ENCODE results near the gene USP38.
"Not testable (repeated sequence)": the region's sequence is repeated elsewhere in the genome, so short reads cannot be mapped to it uniquely, and the experiment has no call there.

Gene USP38, protein sequence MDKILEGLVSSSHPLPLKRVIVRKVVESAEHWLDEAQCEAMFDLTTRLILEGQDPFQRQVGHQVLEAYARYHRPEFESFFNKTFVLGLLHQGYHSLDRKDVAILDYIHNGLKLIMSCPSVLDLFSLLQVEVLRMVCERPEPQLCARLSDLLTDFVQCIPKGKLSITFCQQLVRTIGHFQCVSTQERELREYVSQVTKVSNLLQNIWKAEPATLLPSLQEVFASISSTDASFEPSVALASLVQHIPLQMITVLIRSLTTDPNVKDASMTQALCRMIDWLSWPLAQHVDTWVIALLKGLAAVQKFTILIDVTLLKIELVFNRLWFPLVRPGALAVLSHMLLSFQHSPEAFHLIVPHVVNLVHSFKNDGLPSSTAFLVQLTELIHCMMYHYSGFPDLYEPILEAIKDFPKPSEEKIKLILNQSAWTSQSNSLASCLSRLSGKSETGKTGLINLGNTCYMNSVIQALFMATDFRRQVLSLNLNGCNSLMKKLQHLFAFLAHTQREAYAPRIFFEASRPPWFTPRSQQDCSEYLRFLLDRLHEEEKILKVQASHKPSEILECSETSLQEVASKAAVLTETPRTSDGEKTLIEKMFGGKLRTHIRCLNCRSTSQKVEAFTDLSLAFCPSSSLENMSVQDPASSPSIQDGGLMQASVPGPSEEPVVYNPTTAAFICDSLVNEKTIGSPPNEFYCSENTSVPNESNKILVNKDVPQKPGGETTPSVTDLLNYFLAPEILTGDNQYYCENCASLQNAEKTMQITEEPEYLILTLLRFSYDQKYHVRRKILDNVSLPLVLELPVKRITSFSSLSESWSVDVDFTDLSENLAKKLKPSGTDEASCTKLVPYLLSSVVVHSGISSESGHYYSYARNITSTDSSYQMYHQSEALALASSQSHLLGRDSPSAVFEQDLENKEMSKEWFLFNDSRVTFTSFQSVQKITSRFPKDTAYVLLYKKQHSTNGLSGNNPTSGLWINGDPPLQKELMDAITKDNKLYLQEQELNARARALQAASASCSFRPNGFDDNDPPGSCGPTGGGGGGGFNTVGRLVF

DNA sequence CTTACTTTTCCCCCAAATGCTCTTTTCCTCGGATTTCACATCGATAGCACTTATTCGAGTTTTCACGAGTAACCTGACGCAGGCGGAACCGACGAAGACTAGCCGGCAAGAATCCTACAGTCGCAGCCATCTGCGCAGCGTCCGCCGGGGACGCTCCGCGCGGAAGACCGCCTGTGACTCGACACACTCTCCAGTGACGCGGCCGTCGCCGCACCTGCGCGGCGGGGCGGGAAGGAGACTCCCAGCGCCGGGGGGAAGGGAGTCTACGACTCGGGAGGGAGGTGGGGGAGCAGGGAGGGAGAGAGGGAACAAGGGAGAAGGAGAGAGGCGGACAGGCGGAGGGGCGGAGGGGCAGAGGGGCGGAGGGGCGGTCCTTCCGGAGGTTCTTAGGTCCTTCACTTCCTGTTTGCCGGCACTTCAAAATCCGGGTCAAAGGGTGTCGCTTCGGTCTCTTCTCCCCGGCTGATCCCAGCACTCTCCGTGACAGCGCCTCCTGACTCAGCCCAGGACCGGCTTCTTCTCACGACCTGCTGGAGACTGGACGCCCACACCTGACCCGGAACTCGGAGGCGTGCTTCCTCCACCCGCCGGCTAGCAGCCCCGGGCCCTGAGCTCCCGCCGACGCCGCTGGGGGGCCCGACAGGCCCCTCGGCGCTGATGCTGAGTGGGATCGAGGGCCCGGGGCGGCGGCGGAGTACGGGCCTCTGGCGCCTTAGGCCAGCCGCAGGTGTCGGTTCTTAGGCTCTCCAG, at the start of gene USP38:
Gene USP38, plus strand, starts transcription at position 415 of the 750 bp plus-strand sequence. CDS start 534 bp downstream, outside the sequence.
- DNase-seq (ENCODE audit: low read depth in 4 of 4, low spot score in 1 of 4), result peak; percentile 68 to 84 (median 74)

DNA sequence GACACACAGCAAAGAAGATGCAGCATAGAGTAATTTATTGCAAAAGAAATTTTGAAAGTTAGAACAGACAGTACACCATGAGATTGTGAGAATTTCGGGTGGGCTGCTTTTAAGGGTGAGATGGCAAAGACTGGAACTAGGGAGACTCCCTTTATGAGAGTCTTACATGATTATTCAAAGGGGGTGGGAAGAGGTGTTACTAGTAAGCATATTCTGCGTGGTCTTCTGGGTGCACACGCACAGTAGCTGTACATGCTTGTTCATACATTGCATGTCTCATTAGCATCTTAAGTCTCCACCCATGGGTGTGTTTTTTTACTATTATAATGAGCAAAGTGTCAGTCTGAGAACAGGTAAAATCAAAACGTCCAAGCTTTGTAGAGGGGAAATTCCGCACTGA, 49.4 kb upstream of the USP38 start:
- DNase-seq (ENCODE audit: low read depth in 4 of 4, low spot score in 1 of 4), result no peak

DNA sequence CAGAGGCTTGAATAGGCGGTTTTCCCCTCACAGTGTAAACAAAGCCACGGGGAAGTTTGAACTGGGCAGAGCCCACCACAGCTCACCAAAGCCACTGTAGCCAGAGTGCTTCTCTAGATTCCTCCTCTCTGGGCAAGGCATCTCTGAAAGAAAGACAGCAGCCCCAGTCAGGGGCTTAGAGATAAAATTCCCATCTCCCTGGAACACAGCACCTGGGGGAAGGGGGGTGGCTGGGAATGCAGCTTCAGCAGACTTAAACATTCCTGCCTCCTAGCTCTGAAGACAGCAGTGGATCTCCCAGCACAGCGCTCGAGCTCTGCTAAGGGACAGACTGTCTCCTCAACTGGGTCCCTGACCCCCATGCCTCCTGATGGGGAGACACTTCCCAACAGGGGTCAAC, 44.0 kb upstream of the USP38 start:
- DNase-seq (ENCODE audit: low read depth in 4 of 4, low spot score in 1 of 4), result no peak

DNA sequence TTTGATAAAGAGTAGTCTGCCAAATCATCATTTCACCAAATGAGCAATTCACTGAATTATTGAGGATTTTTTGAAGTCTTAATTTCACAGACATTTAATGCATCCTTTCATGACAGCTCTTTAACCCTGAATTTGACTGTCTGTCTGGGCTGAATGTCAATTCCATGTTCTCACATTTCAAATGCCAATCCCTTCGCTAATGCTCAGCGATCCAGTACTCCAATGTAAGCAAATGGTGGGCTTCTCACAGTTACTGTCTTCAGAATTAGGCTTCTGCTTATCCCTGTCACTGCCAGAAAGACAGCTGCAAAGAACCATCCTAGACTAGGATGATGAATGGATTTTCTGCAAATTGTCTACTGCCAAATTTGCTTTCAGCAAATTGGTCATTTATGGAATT, 36.2 kb upstream of the USP38 start:
- no peak for DNase-seq (ENCODE audit: low read depth in 4 of 4, low spot score in 1 of 4)

DNA sequence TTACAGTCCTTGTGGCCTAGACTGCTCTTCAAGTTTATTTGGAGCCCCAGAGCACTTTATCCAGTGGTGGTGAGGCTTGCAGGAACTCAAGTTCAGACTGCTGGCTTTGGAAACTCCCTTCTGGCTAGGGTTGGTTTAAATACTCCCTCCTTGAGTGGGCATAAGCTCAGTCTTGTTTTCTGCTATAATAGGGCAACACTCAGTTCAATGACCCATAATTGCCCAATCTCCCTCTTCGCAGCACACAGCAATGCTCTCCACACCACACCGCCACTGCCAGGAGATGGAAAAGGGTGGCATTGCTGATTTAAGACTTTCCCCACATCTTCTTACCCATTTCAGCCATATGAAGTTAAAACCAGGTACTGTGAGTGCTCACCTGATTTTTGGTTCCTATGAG, 27.9 kb upstream of the USP38 start:
- DNase-seq (ENCODE audit: low read depth in 4 of 4, low spot score in 1 of 4), result no peak

DNA sequence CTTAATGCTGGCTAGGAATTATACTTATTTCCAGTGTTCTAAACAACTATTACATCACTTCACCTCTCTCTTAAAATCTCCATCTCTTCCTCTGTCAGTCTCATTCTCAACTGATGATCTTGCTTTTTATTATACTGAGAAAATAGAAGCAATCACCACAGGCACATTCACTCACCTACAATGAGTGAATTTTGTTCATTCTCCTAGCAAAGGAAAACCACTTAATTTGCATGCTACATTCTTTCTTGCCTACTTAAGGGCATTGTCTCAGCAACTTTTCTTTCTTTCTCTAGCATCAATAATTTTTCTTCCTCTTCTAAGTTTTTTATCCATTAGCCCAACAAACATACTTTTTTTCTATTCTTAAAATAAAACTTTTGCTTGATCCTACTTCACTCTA, 21.1 kb upstream of the USP38 start:
- no peak for DNase-seq (ENCODE audit: low read depth in 4 of 4, low spot score in 1 of 4)

DNA sequence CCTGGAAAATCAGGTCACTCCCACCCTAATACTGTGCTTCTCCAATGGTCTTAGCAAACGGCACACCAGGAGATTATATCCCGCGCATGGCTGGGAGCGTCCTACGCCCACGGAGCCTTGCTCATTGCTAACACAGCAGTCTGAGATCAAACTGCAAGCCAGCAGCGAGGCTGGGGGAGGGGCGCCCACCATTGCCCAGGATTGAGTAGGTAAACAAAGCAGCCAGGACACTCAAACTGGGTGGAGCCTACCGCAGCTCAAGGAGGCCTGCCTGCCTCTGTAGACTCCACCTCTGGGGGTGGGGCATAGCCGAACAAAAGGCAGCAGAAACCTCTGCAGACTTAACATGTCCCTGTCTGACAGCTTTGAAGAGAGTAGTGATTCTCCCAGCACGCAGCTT, 18.0 kb upstream of the USP38 start:
- DNase-seq (ENCODE audit: low read depth in 4 of 4, low spot score in 1 of 4), result not testable (repeated sequence)

DNA sequence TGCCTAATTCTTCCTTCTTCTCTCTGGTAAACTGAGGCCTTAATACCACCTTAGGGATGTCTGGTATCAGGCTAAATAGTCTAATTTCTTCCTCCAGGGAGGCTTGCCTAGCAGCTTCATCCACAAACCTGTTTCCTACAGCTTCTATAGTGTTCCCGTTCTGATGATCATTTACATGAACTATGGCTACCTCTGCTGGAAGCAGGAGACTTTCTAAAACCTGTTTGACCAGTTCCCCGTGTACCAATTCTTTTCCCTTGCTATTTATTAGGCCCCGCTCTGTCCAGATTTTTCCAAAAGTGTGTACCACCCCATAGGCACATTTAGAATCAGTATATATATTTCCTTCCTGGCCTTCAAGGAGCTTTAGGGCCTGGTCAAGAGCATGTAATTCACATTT, 5.8 kb upstream of the USP38 start:
- DNase-seq (ENCODE audit: low read depth in 4 of 4, low spot score in 1 of 4), result no peak

DNA sequence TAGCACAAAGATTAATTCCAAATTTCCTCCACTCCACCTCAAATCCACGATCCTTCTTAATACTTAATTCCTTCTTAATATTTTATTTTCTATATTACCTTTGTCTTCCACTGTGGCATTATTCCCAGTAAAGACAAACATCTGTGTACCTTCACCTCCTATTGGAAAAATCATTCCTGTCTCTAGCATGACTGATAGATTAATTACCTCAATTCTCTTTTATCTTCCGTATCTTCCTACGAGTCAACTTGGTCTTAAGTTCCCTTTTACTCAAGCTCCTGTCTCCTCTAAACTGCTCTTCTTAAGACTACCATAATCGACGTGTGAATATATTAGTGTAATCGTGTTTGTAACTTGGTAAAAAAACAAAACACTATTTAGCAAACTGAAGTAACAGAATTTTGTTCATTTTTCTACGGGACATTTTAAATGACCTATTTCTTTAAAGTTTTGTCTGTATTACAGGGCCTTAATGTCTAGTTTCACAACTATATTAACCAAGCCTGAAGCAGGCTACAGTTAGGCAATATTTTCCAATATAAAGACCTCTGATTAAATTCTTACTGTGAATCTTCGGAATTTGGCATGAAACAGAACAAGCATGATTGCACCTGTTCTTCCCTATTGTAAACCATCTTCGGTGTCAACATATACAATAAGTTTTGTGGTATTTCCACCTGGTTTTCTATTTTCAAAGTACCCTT, 1.1 kb upstream of the USP38 start:
- DNase-seq (ENCODE audit: low read depth in 4 of 4, low spot score in 1 of 4), result no peak

DNA sequence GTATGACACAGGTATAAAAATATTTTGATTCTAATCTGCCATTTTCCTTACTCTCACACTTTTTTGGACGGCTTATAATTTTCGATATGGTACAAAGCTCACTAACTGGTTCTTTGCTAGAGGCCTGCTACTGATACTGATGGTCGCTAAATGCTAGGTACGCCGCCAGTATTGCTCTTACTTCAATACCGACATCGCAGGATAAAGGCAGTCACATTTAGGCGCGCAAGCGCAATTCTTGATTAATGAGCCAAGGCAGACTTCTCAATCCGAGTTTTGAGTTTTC, 557 bp upstream of the USP38 start:
- DNase-seq (ENCODE audit: low read depth in 4 of 4, low spot score in 1 of 4), result no peak

DNA sequence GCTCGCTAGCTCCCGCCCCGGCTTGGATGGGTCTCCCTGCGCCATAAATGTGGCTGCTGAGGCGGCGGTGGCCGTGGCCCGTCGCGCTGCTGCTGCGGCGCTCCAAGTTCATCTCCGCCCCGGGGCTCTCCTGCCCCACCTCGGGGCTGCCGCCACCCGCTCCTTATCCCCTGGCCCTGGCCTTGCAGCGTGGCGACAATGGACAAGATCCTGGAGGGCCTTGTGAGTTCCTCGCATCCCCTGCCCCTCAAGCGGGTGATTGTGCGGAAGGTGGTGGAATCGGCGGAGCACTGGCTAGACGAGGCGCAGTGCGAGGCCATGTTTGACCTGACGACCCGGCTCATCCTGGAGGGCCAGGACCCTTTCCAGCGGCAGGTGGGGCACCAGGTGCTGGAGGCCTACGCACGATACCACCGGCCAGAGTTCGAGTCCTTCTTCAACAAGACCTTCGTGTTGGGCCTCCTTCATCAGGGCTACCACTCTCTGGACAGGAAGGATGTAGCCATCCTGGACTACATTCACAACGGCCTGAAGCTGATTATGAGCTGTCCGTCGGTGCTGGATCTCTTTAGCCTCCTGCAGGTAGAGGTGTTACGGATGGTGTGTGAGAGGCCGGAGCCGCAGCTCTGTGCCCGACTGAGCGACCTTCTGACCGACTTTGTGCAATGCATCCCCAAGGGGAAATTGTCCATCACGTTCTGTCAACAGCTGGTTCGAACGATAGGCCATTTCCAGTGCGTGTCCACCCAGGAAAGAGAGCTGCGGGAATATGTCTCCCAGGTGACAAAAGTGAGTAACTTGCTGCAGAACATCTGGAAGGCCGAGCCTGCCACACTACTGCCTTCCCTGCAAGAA, 763 bp downstream of the USP38 start:
- peak in 2 of 4 experiments; percentile 2 to 7 for DNase-seq (ENCODE audit: low read depth in 4 of 4, low spot score in 1 of 4)

DNA sequence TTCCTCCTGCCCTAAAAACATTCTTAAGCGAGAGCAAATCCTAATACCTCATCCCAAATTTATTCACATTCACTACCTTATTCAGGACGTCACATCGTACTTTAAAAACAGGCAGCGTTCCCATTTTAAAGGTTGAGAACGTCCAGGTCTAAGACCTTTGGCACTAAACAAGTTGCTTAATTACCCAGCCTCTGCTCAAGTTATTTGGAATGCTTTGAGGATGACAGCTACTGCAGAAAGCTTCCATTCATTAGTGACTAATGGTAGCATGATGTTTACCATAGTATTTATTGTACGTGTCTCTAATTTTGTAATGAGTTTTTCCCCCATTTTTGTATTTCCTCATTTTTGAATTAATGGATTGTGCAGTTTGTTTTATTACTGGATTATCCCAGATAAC, 1.5 kb downstream of the USP38 start:
- DNase-seq (ENCODE audit: low read depth in 4 of 4, low spot score in 1 of 4), result no peak

DNA sequence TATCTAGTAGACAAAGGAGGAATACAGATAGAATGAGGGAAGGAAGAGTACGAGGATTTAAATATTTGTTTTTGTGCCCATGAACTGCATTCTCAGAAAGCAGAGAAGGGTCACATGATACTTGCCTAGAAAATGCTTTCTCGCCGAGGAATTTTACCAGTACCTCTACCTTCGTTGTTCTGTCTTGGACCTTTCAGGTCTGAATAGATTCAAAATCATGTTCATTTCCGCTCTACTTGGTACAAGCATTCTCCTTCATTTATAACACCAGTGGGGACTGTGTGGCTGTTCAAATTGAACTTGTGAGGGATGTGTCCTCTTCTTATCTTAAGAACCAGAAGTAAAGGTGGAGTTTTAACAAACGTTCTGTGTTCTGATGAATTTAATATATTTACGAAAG, 1.9 kb downstream of the USP38 start:
- DNase-seq (ENCODE audit: low read depth in 4 of 4, low spot score in 1 of 4), result no peak

DNA sequence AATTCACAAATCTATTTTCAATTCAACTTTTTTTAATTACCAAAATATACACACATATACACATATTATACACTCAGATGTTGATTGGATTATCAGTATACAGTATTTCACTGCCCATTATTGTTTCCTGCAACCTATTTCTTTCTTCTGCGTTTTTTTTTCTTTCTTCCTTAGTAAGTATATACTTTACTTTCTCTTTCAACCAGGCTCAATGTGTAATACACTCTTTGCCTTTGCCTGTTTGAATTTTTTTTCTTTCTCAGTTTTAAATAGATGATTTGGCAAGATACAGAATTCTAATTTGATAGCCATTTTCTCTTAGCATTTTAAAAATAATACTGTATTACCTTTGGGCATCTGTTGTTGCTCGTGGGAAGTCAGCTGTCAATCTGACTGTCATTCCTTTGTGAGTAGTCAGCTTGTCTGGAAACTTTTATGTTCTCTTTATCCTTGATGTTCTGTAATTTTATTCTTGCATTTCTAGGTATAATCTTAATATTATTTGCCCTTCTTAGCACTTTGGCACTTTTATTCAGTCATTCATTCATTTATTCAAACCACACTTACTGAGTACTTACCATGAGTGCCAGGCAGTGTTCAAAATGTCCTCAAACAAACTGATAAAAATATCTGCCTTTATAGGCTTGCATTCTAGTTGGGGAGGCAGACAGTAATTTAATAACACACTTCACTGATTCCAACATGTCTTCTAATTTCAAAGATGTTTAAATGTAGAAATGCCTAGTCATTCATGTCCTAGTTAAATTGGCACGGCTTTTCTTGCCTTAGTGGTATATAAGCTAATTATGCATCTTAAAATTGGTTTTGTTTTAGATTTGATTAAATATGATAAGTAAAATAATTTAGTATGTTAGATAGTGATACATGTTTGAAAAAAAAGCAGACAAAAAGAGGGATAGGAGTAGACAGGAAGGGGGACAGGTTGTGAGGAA, 3.7 kb downstream of the USP38 start:
- DNase-seq (ENCODE audit: low read depth in 4 of 4, low spot score in 1 of 4), result no peak

DNA sequence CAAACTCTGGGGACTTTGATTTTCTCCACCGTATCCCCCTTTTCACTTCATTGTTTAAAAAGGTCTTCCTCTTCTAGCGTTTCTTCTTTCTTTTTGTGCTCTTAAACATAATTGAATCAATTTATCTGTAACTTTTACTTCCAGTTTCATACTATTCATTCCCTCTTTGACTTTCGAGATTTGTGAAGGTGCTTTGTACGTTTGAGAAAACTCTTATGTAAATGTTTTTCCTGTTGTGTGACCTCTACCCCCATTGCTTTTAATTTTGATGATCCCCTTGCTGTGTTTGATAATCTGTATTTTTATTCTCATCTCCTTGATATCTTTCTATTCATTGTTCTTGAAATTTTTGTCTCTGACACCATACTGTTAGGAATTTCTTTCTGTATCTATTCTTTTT, 4.8 kb downstream of the USP38 start:
- no peak for DNase-seq (ENCODE audit: low read depth in 4 of 4, low spot score in 1 of 4)

DNA sequence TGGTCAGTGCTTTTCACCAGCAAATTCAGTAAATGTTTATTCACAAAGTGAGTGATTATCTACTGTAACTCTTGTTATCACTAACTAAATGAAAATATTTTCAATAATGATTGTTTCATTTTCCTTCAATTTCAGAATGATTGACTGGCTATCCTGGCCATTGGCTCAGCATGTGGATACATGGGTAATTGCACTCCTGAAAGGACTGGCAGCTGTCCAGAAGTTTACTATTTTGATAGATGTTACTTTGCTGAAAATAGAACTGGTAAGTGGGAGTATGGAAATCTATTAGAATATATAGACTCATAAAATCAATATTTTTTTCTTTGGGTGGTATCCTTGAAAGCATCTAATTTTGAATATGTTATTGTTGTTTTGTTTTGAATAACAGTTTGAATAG, 10.9 kb downstream of the USP38 start:
- DNase-seq (ENCODE audit: low read depth in 4 of 4, low spot score in 1 of 4), result no peak

DNA sequence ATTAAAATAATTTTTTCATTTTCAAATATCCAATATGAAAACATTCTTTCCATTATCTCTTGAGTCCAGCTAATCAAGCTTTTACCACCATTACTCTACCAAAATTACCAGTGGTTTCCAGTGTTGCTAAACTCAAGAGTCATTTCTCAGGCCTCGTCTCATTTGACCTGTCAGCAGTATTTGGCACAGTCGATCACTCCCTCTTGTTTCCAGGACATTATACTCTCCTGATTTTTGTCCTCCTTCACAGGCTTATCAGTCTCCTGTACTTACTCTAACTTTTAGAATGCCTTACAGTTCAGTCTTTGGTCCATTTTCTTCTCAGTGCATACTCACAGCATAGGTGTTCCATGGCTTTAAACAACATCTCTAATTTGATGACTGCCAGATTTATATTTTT, 11.6 kb downstream of the USP38 start:
- no peak for DNase-seq (ENCODE audit: low read depth in 4 of 4, low spot score in 1 of 4)

DNA sequence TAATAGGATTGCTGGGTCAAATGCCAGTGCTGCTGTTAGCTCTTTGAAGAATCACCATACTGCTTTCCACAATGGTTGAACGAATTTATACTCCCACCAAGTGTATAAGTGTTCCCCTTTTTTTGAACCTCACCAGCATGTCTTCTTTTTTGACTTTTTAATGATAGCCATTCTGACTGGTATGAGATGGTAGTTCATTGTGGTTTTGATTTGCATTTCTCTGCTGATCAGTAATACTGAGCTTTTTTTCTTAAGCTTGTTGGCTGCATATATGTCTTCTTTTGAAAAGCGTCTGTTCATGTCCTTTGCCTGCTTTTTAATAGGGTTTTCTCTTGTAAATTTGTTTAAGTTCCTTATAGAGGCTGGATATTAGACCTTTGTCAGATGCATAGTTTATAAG, 14.8 kb downstream of the USP38 start:
- DNase-seq (ENCODE audit: low read depth in 4 of 4, low spot score in 1 of 4), result no peak

DNA sequence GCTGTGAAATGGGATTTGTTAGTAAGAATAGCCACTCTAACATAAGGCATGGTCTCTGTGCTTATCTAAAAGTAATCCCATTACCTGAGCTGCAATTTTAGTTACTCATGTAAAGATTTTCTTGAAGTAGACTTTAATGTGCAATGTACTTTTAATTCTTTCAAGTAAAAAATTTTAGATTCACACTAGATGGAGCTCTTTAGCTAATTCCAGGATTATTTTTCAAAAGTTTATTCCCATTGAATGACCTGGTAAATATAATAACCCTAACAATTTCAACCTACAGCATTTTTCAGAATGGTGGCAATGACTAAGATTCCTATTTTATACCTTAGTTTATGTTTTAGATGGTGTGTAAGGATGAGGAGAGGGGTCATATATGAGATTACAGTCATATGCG, 18.1 kb downstream of the USP38 start:
- DNase-seq (ENCODE audit: low read depth in 4 of 4, low spot score in 1 of 4), result no peak
